ENCODE results near the gene TRABD2A. TPM values are rescaled to one million over a fixed set of nuclear protein-coding genes. Genes with fewer than 3 reads are reported as not detected.

Gene TRABD2A
- total RNA-seq, 4 donors from 2014 or later: 2.4 to 16.8 (median 8.5) TPM

DNA sequence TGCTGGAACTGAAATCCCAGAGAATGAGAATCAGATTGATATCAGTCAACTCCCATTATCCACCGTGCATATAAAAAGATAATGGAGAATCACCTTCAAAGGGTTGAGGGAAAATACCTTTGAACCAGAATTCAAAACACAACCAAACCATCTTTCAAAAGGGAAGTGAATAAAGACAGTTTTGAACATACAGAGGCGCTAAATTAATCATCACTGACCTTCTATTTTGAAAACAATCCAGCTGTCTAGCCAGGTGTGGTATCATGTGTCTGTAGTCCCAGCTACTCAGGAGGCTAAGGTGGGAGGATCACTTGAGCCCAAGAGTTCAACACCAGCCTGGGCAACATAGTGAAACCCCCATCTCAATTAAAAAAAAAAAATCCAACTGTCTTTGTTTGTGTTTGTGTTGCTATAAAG is 63.6 kb downstream of the TRABD2A start:
- TF ChIP-seq, protein P1, sequence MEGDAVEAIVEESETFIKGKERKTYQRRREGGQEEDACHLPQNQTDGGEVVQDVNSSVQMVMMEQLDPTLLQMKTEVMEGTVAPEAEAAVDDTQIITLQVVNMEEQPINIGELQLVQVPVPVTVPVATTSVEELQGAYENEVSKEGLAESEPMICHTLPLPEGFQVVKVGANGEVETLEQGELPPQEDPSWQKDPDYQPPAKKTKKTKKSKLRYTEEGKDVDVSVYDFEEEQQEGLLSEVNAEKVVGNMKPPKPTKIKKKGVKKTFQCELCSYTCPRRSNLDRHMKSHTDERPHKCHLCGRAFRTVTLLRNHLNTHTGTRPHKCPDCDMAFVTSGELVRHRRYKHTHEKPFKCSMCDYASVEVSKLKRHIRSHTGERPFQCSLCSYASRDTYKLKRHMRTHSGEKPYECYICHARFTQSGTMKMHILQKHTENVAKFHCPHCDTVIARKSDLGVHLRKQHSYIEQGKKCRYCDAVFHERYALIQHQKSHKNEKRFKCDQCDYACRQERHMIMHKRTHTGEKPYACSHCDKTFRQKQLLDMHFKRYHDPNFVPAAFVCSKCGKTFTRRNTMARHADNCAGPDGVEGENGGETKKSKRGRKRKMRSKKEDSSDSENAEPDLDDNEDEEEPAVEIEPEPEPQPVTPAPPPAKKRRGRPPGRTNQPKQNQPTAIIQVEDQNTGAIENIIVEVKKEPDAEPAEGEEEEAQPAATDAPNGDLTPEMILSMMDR (IDR thresholded peaks at IDR 0.05; ENCODE audit: low read depth): no peak

DNA sequence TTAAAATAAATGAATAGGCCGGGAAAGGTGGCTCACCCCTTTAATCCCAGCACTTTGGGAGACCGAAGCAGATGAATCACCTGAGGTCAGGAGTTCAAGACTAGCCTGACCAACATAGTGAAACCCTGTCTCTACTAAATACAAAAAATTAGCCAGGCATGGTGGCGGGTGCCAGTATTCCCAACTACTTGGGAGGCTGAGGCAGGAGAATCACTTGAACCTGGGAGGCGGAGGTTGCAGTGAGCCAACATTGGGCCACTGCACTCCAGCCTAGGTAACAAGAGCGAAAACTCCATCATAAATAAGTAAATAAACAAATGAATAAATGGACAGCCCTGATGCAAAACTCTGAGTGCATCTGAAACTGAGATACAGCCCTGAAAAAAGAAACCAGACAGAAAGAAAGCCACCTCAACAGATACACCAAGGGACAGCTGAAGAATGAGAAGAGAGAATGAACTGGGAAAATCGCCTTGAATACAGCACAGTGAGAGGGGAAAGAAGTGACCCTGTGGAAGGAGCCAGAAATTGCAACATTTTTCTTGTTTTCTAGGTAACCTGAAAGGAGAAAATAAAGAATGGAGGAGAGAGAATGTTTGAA is 64.4 kb downstream of the TRABD2A start:
- TF ChIP-seq, protein P1 (IDR thresholded peaks at IDR 0.05; ENCODE audit: low read depth): no peak

DNA sequence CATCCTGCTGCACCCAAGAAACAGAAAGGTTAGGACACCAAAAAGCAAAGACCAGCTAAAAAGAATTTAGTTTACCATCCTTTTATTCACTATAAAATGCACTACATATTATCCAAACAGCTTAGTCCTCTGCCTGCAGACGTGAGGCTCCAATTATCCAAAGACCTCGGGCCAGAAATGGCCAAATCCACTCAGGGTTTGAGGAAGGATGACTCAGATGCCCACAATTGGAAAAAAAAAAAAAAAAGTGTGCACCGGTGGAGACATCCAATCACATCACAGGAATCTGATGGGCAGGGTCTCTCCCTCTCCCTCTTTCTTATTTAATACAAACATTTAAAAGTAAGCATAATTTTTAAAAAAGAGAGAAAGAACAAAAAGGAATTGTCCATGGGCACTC is 65.7 kb downstream of the TRABD2A start:
- TF ChIP-seq, protein P1 (IDR thresholded peaks at IDR 0.05; ENCODE audit: low read depth): no peak

DNA sequence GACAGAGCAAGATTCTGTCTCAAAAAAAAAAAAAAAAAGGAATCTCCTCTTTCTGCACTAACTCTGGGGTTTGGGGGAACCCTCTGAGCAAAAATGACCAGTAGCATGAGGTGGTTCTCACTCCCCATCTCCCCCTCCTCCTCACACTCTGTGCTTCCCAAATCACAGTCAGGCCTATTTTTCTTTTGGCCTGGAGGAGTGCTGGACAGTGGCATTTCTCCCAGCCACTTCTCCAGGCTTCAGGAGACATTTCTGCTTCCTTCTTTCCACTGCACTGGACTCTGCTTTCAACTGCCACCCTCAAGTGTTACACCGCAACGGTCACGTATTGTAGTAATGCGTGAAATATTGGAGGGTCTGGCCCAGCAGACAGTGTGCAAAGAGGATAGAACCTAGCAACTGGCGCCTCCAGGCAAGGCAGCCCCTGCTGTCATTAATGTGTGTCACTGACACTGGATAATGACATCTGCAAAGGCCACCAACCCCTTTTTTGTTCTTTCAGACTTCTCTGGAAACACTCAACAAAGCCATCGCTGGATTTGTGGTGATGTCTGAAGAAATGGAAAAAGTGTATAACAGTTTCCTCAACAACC is 68.9 kb downstream of the TRABD2A start:
- TF ChIP-seq, protein P1 (IDR thresholded peaks at IDR 0.05; ENCODE audit: low read depth): no peak

DNA sequence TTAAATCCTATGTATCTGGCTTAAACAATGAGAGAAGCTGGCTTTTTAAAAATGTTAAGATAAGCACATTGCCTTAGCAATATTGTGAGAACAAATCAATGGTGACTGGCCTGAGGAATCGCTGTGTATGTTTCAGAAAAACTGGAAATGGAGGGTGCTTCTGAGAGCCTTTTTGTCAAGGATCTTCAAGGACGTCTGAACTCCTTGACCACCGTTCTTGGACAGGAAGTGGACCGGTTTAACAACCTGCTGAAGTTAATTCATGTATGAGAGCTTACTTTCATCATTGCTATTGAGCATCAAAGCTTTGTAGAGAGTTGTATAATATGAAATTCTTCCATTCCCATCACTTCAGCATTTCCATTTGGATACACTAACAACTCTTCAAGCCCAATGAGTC is 72.6 kb downstream of the TRABD2A start:
- TF ChIP-seq, protein P1 (IDR thresholded peaks at IDR 0.05; ENCODE audit: low read depth): no peak

DNA sequence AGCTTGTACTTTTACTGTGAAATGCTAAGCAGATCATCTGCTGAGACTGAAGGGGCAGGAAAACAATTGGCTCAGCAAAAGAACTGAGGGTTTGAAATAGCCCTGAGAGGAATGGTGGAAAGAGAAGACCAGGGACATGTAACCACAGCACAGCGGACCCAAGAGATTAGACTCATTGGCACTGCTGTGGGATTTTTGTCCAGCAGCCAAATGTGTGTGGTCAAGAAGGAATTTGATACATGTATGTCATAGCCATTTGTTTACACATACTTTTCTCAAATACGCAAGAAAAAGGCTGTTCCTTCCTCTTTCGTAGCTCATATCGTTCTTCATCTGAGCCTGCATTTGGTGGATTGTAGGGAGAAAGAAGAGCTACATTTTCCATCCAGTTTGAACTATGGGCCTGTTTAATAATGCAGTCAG is 73.8 kb downstream of the TRABD2A start:
- TF ChIP-seq, protein P1 (IDR thresholded peaks at IDR 0.05; ENCODE audit: low read depth): no peak

DNA sequence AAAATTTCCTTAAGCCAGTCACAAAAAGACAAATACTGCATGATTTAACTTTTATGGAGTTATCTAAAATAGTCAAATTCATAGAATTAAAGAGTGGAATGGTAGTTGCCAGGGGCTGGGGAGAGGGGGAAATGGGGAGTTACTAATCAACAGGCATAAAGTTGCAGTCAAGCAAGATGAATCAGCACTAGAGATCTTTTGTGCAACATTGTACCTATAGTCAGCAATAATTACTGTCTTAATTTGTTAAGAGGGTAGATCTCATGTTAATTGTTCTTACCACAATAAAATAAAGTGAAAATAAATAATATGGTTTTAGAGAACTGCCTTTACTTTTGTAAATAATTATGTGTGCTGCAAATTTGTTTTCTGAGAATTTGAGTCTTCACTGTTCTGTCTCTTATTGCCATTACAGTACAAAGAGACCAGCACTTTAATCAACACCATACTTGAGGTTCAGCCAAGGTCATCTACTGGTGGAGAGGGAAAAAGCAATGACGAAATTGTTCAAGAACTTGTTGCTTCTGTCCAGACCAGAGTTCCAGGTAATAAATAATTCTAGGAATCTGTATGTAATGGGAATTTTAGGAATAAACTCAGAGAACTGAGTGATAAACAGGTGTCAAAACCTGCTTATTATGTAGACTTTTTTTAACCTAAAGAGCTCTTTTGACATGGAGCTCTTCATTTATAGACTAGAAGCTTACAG is 75.5 kb downstream of the TRABD2A start:
- TF ChIP-seq, protein P1 (IDR thresholded peaks at IDR 0.05; ENCODE audit: low read depth): no peak
